GM11168 (cell line): ENCODE data around the gene RFX8.
"Not testable (repeated sequence)": the region's sequence is repeated elsewhere in the genome, so short reads cannot be mapped to it uniquely, and the experiment has no call there.

Source experiments
- in situ Hi-C: fragments of 300-500 bp; cut with MboI; formaldehyde crosslinking; loops from one replicate; pipeline ENCODE4 v1.12.0; 2022; ENCODE audit warnings: low sequenced_read_pairs; ENCODE audit not compliant: unreplicated experiment

Gene RFX8

DNA sequence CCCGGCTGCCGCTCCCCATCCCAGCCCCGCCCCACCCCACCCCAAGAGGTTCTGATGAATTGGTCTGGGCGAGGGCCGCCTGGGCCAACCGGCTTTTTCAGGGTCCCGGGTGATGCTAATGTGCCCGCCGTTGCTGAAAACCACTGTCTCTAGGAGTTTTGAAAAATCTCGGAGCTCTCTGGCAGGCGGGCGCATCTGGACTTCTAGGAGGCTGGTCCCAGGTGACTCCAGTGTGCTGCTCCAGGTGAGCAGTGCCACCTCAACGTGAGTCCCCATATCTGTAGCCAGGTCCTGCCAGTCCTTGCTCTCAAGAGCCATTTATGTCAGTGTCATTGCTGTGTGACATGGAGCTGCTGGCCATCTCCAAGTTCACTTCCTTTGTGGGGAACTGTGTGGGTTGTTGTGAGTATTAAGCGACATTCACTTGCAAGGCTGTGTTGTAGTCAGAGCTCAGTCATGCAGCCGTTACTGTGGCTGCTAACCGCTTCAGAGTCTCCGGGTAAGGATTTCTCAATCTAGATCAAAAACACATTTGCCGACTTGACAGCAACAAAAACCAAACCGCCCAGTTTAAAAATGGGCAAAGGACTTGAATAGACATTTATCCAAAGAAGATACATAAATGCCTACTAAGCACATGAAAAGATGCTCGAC lies at the start of gene RFX8:
RFX8 (minus strand) TSS at position 382 of the 654 bp plus-strand sequence. CDS start 8,264 bp downstream, outside the sequence.
- in situ Hi-C loops, result no loop called here

DNA sequence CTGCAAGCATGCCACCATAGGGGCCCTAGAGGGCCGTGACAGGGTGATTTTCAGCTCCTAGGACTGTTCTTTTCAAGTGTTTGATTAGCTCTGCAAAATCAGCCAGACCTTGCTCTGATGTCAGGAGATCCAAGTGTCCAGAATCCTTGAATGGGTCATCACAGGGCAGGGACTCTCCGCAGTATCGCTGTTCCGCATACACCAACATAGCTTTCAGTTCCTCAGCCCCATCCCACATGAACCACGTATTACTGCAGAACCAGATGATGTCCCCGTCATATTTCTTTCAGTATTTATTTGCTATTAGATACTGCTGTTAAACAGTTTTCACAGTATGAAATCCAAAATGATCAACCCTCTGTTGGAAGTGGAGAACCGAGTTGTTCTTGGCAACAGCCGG lies 46.6 kb upstream of the RFX8 start:
- in situ Hi-C loops, result no loop called here

DNA sequence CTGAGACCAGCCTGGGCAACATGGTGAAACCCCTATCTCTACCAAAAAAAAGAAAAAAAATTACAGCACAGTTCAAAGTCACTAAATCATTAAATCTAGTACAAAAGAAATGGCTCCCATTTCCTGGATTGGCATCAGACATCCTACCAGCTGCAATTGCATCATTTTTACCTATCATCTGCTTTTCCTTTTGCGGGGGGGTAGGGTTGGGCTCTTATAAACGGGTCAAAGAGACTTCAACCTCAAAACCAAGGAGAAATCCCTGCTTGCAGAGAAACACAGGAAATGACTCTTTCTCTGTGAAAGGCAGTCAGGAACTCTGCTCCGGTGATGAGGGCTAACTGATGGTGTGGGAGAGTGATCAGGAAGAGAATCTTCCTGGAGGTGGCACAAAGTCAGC lies 45.3 kb upstream of the RFX8 start:
- in situ Hi-C loops, result no loop called here

DNA sequence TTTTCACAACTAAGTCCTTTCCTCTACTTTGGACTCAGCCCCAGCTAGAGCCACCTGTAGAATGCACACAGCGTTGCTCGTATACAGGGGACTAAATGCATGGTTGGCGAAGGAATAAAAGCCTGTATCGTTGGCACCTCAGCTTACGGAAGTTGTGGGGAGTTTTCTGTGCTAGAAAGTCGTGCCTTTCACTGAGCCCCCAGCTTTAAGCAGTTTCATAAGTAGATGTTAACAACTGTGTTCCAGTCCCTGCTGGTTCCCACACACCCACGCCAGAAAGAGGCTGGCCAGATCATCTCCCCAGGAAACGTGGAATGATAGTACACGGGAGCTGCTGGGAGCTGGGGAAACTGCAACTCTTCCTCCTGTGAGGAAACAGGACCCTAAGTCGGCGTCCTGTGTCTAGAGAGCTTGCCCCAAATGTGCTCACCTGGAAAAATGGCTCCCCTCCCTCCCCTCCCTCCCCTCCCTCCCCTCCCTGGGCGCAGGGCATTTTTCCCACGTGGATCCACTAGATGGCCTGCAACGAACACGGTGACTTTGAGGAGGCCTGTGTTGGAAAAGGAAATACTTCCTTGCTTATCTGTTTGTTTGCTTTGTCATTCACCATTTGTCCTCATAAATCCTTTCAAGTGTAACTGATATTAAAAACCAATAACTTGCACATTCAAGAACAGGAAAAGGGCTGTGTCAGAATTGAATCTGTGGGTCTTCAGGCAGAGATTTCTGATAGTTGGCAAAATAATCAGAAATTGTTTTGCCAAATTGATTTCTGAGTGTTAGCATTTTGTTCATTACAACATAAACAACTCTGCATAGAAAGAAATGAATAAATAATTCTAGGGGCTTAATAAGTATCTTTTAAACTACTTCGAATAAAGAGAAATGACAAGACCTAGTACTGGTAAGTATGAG lies 43.9 kb upstream of the RFX8 start:
- in situ Hi-C loops, result no loop called here

DNA sequence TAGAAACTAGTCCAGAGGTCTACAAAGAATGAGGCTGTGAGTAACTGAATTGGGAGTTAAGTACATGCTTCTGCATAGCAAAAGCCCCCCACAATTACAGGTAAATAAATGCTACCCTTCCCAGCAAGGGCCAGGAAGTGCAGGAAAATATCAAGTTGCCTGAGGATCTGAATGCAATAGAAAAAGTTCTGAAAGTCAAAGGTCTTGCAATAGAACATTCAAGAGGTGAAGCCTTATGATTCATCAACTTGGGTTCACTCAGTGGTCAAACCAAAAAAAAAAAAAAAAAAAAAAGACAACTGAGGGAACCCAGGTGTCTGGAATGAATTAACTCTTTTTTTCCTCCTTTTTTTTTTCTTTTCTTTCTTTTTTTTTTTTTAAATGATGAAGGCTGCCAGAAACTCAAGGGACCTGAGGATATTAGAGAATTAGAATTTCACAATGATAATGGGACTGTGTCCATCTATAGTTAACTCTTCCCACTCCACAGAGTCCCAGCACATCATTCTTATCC lies 42.9 kb upstream of the RFX8 start:
- in situ Hi-C loops, result no loop called here

DNA sequence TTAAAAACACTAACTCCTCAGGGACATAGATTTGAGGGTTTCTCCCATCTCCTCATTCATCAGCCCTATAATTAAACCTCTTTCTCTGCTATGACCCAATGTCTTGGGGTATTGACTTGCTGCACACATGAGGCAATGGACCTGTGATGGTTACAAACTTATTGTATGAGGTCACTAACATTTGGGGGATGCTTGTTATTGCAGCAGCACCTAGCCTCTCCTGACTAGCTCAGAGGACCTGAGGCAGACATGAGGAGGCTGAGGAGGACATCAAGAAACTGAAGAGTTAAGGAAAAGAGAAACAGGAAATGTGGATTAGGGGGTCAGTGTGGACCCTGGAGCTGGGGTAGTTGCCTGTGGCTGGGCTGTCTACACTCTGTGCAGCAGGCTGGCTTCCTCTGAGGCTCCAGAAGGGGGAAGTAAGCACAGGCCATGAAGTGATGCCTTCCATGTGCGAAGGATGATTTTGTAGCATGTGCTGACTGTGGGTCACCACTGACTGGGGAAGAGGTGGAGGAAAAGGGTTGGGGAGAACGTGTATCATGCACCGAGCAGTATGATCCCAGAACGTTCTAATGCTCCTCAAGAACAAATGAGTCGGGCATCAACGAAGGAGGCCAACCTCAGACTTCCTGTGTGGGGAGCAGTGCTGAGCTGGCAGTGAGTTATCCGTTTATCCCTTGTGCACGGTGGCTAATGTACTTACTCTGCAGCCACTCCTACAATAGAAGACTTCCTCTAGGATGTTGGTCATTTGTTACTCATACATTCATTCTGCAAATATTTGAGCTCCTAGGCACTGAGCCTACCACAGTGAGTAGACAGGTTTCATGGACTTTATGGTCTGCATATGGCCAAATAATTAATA lies 42.1 kb upstream of the RFX8 start:
- in situ Hi-C loops, result no loop called here

DNA sequence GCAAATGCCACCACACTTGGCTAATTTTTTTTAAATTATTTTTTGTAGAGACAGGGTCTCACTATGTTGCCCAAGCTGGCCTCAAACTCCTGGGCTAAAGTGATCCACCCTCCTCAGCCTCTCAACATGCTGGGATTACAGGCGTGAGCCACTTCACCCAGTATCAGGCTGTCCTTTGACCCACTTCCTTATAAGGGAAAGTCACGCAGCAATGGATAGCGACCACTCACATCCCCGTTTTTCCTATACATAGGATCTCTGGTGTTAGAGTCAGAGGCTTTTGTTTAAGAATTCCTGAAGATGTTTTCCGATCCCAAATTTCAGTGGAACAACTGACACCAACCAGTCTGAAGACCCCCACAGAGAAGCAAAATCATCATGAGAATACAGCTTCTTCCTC lies 41.4 kb upstream of the RFX8 start:
- in situ Hi-C loops, result no loop called here

DNA sequence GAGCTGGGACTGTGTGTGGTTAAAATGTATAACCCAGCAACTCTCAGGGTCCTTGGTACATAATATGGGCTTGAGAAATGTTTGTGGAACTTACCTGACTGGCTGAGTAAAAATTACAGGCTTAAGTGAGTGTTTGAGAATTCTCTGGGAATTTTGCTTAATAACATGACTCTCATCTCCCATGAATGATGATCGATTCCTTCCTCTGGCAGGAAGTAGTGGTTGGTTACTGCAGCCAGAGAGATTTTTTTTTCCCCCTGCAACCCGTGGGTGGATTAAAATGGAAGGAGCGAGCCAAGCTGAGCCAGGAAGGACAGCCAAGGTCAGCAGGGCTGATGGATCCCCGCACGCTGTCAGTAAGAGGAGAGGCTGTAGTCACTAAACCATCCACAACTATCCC lies 40.6 kb upstream of the RFX8 start:
- in situ Hi-C loops, result no loop called here

DNA sequence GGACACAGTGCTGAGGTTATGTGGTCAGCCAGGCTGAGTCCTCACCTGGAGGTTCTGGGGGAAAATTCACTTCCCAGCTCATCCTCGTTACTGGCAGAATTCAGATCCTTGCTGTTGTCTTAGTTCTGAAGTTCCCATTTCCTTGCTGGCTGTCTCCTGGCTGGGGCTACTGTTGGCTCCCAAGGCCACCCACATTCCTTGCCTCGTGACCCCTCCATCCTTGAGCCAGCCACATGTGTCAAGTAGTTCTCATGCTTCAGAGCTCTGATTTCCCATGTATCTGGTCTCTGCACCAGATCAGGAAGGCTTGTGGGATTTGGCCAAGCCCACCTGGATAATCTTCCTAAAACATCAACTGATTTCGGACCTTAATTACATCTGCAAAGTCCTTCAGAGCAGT lies 38.1 kb upstream of the RFX8 start:
- in situ Hi-C loops, result no loop called here

DNA sequence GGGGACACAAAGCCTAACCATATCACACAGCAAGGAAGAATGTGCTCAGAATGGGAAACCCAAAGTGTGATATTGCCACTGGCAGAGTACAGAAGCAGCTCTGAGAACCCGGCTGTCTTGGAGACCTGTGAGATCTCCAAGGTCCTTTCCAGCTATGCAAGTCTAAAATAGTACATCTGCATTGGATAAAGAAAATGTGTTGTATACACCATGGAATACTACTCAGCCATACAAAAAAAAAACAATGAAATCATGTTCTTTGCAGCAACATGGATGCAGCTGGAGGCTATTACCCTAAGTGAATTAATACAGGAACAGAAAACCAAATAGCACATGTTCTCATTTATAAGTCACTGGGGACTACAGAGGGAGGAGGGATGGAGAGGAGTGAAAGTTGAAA lies 36.5 kb upstream of the RFX8 start:
- in situ Hi-C loops, result no loop called here

DNA sequence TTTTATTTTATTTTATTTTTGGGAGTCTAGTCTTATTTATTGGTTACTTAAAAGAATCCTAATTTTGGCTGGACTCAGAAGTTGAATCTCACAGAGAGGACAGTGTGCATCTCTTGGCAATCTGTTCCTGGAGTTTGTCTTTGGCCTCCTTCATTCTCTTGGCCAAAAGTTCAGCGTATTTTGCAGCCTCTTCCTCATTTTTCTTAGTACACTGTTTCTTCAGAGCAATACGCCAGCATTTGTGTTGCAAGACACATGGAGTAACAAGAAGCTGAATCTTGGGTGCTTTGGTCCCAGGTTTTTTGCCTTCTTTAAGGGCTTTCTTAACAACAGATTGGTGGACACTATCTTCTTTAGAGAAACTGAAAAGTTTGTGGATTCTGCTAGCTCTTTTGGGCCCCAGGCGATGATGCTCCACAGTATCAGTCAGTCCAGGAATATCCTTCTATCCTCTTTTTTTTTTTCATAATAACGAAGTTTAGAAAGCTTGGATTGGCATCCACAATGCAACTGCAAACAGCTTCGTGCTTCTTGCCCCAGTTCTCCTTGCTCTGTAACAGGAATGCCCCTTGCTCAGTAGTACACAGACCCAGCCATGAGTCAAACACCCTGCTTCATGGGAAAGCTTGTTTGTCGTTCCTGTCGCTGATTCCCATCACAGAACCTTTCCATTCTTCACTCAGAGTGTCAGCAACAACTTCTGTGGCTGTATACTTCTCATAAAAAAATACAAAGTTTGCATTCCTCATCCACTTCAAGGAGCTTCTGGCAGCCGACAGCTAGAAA lies 34.8 kb upstream of the RFX8 start:
- in situ Hi-C loops, result no loop called here

DNA sequence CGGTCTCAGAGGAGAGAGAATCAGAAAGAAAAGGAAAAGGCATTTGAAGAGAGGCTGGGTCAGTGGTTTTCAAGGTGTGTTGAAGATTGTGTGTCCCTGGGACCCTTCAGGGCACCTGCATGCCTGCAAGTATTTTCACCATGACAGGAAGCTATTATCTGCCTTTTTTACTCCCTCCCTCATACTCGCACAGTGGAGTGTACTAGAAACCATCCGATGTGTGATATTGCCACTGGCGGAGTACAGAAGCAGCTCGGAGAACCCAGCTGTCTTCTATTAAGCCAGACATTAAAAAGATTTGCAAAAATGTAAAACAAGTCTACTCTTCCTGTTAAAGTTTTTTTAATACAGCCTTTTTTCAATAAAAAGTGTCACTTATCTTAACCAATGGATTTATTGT lies 33.7 kb upstream of the RFX8 start:
- in situ Hi-C loops, result no loop called here

DNA sequence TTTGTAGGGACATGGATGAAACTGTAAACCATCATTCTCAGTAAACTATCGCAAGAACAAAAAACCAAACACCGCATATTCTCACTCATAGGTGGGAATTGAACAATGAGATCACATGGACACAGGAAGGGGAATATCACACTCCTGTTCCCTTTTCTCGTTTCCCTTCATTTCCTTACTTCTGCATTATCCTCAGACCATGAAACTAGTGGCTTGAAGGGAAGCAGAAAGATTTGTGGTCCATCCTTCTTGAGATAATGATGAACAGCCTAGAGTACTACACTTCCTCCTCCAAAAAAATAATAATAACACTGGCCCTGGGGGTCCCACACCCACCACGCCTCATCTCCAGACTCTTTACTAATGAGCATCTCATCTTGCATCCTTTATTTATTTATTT lies 30.4 kb upstream of the RFX8 start:
- in situ Hi-C loops, result not testable (repeated sequence)

DNA sequence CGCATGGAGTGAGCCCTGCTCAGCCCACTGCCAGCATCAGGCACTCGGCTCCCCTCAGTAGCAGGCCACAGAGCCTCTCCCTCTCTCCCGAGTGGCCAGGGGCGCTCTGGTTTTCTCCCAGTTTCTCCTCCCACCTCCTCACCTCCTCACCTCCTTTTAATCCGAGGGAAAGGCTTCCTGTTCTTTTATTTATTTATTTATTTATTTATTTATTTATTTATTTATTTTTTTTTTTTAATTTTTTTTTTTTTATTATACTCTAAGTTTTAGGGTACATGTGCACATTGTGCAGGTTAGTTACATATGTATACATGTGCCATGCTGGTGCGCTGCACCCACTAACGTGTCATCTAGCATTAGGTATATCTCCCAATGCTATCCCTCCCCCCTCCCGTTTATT lies 29.8 kb upstream of the RFX8 start:
- in situ Hi-C loops, result not testable (repeated sequence)

DNA sequence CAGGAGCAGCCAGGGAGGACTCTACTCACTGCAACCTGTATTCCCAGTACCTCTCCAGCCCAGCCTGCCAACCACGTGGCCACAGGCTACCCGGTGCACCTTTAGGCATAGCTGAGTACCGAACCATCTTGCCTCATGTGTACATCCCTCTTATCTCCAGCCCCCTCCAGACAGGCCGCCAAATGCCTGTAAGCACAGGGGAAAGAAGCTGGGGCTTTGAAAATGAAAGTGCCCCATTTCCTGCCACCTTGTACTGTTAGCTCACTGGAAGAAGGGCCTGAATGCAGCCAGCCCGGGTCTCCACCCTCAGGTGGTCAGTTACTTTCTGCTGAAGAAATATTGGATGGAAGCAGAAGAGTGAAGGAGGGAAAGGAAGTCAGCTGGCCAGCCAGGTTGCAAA lies 27.2 kb upstream of the RFX8 start:
- in situ Hi-C loops, result no loop called here

DNA sequence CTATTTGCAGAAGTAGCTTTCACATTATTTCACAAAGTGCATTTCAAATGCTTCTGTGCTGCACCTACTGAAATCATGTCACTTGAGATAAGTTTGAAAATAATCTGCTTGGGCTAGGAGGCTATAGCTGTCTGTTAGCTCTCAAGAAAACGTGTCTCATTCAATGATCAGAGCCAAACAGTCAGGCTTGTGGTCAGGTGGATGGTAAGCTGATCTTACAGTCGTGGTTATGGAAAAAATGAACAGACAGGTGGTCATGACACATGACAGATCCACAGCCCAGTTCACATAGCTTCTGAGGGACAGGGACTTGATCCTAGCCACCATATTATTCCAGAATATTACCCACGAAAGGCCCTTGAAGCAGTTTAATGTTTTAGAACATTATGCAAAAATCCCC lies 26.5 kb upstream of the RFX8 start:
- in situ Hi-C loops, result no loop called here

DNA sequence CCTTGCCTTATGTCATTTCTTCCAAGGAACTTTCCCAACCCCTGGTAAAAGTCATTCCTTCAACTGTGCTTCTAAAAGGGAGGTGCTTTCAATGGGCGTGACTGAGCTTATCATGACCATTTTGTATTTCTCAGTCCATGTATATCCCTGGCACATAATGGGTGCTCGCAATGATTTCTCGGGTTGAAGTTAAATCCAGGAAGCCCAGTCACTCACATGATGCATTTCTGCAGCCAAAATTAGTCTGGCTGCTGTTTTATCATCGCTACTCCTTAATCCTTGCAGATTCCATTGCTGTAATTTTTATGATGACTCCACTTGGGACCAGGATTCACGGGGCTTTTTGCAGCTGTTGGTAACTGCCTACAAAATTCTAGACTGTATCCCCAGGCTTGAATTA lies 25.9 kb upstream of the RFX8 start:
- in situ Hi-C loops, result no loop called here

DNA sequence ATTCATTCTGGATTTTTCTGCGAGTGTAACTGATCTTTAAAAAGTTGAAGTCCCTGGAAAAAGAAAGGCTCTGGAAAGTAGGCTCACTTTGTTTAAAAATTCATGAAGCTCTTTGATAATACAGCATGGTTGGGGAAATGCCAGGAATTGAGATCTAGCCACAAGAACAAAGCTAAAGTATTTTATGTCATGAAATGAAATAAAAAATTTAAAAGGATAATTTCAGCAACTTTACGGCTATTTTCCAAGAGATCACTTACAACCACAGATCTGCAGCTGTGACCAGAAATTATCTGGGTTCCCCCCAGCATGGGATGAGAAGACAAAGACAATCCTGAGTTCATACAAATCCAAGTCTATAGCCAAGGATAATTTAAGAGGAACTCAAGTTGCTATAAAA lies 25.3 kb upstream of the RFX8 start:
- in situ Hi-C loops, result no loop called here

DNA sequence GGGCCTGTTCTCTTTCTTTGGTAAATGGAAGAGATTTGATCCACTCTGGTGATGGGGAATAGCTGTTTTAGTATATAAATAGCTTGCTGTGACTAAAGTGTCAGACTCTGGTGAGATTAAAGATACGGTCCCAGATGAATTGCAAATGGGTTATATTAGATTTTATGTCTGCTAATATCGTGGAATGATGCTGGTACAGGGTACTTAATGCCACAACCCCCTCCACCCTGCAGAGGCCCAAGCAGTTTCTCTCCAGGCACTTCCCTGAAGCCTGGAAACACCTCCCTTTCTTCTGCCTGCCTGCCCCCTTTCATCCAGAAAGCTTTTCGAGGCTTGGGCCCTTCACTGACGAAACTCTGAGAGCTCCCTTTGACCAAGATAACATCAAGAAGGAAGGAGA lies 21.4 kb upstream of the RFX8 start:
- in situ Hi-C loops, result no loop called here

DNA sequence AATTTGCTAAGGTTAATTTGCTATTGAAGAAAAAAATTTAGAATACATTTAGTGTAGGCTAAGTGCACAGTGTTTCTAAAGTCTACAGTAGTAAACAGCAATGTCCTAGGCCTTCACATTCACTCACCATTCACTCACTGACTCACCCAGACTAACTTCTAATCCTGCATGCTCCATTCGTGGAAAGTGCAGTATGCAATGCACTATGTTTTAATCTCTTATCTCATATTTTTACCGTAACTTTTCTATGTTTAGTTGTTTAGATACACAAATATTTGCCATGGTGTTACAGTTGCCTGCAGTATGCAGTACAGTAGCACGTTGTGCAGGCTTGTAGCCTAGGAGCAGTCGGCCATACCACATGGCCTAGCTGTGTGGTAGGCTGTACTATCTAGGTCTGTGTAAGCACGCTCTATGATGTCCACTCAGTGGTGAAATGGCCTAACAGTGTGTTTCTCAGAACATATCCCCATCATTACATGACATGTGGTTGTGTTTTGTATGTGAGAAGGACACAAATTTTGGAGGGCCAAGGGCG lies 18.1 kb upstream of the RFX8 start:
- in situ Hi-C loops, result no loop called here
